ENCODE data around the gene PPARG.

PPARG gene

DNA sequence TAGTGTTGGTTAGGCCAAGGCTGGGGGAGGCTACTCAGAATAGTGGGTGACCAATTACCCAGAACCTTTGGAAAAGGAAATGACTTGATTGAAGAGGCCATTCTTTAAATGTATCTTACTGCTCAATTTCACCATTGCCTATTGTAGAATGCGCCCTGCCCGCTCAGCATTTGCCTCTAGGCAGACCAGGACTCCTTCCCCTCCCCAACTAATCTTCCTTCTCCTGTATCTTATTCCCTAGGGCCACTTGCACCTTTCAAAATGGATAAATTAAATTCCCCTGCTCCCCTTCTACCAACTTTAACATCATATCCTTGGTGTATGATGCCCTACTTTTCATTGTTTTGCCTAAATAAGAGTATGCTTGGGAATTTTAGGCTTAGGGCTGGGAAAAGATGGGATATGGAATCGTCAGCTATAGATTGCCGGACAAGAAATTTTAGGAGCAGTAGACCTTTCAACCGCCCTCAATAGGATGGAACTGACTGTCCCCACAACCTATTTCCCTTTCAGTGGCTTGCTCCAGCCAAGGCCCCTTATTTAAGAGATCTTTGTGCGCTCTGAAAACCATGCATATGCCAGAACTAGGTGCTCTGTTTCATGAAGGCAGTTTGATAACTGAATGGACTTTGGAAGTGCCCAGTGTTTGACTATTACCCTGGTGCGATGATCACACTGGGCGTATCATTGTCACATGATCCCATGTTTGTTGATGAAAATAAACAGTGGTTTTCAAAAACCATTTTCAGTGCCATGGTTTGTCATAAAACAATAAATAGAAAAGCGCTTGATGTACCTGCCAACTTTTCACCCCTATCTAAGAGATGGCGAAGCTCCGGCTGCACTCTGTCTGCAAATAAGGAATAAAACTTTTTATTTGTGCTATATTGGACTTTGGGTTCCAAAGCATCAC is 121.1 kb downstream of the PPARG start:
- DNase-seq (ENCODE audit: low read depth in 3 of 3), result no peak

DNA sequence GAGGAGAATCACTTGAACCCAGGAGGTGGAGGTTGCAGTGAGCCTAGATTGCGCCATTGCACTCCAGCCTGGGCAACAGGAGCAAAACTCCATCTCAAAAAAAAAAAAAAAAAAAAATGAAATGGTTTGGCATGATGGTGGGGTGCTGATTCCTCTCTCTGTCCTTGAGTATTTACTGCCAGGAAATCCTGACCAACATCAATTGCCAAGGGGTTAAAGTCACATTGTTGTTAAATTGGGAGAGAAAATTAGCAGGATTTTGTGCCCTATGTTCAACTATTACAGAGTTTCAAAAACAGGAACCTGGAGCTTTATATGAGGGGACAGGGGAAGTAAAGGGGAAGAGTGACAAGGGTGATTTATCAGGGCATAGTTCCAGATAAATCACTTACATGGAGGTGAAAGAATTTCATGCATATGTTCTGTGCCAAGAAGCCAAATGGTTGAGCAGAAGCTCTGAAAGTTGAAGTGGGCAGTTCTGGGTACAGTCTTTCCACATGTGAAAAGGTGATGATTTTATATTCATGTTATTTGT is 124.9 kb downstream of the PPARG start:
- DNase-seq (ENCODE audit: low read depth in 3 of 3), result no peak

DNA sequence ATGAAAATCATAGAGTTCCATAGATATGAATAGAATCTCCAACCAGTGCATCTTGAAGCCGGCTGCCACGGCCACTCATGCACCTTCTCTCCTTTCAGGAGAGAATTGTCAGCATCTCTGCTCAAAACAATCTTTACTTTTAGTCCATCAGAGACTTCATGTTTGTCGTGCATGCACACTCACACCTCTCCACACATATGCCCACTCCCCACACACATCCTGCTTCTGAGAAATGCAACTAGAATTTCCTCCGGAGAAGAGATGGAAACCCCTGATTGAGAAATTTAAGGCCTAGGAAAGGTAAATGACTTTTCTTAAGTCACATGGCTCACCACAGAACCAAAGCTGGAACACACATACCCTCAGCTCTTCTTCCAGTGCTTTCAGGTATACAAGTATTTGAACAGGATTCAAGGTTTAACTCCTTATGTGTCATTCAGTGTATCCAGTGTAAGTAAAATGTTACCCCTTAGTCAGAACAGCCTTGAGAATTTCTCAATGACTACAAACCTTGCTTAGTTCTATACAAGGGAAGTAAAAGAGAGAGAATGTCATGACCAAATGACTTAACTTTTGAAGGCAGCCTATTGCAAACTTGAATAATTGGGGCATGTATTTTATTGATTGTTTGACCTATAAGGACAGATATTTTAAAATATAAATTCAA is 126.3 kb downstream of the PPARG start:
- no peak for DNase-seq (ENCODE audit: low read depth in 3 of 3)

DNA sequence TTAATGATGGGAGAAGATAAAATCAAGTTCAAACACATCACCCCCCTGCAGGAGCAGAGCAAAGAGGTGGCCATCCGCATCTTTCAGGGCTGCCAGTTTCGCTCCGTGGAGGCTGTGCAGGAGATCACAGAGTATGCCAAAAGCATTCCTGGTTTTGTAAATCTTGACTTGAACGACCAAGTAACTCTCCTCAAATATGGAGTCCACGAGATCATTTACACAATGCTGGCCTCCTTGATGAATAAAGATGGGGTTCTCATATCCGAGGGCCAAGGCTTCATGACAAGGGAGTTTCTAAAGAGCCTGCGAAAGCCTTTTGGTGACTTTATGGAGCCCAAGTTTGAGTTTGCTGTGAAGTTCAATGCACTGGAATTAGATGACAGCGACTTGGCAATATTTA is 127.9 kb downstream of the PPARG start:
- no peak for DNase-seq (ENCODE audit: low read depth in 3 of 3)

DNA sequence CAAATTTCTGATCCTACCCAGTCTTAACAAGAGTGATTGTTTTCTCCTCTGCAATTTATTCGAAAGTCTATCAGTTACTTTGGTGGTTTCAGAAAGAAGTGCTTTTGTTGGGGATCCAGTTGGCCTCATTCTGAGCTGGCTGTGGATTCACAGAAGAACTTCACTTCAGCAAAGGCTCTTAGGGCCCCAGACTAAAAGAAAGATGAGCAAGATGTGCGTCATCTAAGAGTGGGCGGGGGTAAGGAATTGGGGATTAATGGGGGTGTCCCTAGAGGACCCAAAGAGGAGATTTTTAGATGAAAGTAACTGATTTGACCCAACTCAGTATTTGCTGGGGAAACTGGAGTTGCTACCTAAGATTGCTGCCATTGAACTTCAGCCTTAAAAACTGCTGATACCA is 131.5 kb downstream of the PPARG start:
- peak; percentile 23 to 35 (median 24) for DNase-seq (ENCODE audit: low read depth in 3 of 3)

DNA sequence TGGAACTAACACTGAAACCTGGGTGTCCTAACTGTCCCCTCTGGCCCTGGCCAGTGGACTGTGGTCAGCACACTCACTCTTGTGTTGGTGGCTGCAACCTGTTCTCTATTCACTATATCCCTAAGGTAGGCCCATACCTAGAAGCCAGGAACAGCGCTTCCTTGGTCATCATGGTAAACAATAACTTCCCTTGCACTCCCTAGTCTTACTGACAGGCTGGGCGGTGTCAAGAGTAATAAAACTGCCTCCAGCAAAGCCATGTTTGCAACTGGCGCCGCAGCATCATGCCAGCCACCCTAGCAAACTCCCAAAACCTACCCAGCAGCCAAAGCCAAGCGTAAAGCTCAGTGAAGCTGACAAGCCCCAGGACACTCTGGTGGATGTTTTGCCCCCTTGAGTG is 132.3 kb downstream of the PPARG start:
- no peak for DNase-seq (ENCODE audit: low read depth in 3 of 3)

DNA sequence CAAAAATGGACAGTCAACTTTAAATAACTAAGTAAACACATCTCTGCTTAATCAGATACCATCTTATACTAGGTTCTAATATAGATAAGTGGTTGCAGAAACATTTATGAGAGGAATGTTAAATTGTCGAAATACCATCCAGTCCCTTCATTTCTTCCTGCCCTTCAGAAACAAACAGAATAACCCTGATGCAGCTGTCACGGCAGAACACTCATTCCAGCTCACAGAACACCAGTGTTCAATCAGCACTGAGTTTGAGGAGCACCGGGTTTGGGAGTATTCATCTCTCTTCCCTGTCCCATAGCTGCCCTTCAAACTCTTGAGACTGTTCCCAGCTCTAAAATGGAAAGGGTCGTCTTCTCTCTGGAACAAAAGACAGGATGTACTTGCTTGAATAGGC is 134.3 kb downstream of the PPARG start:
- no peak for DNase-seq (ENCODE audit: low read depth in 3 of 3)

DNA sequence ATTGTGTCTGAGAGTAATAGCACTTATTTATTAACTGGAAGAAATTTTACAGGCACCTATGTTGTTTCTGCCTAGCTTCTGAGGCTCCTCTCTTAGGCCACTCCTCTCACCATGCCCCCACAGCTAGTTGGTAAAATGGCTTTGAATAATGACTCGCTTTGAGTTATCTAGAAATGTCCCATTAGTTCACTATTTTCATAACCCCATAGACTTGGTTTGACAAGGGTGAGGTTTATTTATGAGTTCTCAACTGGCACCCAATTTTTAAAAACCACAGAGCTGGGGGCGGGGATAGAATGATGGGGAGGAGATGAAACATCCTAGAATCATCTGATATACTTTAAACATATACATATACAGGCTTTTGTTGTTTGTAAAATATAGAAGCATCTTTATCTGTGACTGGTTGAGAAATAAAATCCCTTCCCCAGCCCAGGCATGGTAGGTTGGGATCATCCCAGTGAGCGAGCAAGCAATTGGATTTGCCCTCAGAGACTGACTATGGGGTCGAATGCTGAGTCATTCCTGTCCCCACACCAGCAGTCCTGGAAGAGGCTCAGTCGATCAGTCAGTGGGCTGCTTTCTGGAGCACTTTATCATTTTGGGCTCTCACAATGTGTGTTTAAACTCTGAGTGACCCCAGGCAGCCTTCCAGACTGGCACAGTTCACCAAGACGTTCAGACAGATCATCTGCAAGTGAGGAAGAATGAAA is 135.2 kb downstream of the PPARG start:
- peak; percentile 6 to 40 (median 20) for DNase-seq (ENCODE audit: low read depth in 3 of 3)

DNA sequence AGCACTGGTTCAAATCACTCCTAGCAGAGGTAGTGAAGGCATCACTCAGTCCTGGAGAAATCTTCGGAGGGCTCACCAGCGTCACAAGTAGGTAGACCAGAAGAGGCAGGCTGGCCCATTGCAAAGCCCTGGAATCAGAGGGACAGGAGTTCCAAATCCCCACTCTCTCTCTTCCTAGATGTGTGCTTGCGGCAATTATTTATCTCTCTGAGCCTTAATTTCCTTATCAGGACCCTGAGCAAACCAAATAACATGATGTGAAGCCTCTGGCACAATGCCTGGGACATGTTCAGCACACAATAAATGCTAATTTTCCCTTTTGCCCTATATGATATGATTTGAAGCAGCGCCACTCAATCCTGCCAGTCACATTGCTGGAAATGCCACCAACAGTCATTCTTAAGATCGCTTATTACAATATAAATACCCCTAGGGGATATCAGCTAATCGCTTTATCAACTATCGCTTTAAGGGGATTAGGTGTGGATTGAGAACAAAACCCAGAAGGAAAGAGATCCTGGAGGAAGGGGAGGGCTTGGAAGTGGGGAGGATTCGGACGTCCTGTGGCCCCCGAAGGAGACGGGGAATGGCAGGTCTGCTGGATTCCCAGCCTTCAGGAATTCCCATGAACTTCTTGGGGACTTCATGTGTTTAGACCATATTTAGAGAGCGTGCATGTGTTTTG is 135.9 kb downstream of the PPARG start:
- no peak for DNase-seq (ENCODE audit: low read depth in 3 of 3)

DNA sequence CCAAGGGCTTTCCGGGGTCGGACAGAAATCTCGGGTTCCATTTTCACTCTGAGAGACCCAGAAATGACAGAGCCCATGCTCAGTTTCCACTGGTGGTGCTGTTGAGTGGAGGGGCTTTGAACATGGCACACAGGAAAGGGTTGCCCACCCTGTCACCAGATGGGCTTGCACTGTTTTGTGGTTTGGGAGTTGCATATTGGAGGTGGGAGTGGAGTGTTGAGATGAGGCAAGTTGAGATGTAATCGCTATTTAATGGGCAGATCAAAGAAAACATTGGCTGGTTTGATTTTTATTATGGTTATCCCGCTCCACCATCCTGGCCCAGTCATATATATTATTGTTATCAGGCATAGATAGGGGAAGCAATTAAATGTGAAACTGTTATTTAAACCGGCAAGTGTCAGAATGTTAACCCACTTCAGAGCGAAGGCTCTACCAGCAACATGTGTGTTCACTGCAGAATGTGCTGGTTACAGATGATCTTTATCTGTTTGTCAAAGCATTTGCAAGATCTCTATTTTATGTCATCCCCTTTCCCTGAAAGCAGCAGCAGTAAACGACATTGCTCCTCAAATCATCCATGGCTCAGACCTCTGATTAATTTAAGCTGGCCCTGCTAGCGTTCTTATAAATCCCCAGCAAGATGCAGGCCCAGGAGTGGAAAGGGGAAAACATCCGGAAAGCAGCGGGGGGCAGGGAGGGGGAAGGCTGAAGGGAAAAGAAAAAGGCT is 137.1 kb downstream of the PPARG start:
- DNase-seq (ENCODE audit: low read depth in 3 of 3), result no peak

DNA sequence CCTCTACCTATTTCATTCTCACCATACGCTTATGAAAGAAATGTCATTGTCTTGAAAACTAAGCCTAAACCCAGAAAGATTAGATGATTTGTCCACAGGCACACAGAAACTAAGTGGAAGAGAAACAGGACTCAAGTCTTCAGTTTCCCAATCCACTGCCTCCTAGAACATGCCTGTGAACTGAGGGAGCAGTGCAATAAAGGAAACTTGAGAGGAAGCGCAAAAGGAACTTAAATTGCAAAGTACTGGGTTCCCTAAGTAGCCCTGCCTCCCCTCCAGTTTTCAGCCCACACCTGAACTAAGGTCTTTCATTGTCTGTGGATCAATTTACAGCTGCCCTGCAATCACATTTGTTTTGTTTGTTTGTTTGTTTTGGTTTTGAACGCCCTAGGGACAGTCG is 138.7 kb downstream of the PPARG start:
- no peak for DNase-seq (ENCODE audit: low read depth in 3 of 3)

DNA sequence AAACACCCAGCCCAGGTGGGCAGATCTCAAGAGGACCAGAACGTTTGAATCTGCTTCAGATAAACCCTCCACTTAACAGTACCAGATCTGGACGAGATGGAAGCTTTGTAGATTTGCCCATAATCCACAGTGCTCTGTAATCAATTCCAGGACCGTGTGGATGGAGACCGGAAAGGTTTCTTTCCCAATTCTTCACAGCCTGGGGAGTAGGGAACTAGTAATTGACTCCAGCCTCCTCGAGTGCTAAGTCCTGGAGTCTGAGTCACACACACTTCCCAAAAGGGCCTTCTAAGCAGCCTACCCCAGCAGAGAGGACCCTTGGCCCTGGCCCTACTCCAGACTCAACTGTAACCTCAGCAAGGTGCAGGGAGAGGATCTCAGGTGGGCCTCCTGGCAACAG is 139.3 kb downstream of the PPARG start:
- DNase-seq (ENCODE audit: low read depth in 3 of 3), result no peak

DNA sequence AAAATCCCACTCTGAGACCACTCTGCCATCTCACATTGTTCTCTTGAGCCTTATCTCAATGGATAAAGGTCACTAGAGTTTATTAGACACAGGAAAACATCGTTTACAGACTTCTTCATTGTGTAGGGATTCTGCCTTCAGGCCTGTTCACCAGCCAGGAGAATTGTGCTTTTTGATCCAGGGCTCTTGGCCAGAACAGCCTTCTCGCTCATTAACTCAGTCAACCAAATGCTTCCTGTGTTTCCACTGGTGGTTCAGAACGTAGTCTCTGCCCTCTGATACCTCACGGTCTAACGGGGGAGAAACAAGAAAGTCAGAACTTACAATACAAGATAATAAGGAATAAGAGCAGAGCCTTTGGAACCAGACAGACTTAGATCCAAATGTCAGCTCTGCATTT is 141.2 kb downstream of the PPARG start:
- DNase-seq (ENCODE audit: low read depth in 3 of 3), result no peak

DNA sequence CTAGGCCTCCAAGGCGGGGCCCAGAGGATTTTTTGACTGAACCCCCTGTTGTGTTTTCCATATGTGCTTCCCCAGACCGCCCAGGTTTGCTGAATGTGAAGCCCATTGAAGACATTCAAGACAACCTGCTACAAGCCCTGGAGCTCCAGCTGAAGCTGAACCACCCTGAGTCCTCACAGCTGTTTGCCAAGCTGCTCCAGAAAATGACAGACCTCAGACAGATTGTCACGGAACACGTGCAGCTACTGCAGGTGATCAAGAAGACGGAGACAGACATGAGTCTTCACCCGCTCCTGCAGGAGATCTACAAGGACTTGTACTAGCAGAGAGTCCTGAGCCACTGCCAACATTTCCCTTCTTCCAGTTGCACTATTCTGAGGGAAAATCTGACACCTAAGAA is 145.0 kb downstream of the PPARG start:
- DNase-seq (ENCODE audit: low read depth in 3 of 3), result no peak

DNA sequence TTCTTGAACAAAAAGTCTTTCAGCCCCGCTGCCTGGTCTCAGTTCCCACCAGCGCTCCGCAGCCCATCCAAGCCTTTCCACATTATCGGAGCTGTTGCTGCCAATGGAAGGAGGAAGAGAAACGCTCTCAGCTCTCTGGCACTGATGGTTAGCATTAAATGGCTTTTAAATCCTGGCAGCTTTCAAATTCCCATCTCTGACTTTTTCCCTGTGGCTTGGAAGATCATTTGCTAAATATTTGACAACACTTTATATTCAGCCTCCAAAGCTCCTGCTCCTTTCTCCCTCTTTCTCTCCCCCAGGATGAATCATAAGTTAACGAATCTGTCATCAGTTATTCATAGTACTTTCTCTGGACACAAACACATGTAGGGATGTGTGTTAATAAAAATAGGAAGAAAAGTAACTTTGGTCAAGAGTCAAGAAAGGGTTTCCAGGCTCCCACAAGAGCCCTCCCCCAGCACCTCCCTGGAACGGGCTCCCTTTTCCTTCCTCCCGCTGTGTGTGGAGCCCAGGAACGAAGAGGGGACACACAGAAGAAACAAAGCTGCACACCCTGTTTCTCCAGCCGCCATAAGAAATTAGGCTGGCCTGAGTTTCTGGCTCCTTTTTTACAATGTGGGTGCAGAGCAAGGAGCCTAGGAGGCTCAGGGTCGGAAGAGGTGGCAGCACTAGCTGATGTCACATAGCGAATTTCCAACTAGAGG is 147.8 kb downstream of the PPARG start:
- DNase-seq (ENCODE audit: low read depth in 3 of 3), result no peak

DNA sequence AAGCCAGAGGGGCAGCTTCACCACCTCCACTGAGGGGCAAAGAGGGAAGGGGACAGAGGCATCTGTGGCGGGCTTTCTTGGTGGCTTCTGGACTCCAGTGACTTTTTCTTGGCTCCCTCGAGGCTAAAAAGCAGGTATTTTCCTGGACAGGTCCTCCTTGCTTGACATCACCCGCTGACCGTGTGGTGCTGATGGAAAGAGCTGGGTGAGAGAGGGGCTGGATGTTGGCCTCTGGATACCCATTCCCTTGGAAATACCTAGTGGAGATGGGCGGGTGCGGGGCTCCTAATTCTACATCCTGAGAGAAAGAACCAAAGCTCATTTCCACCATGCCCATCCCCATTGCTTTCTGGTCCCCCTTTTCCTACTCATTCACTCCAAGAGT is 148.3 kb downstream of the PPARG start:
- DNase-seq (ENCODE audit: low read depth in 3 of 3), result no peak

DNA sequence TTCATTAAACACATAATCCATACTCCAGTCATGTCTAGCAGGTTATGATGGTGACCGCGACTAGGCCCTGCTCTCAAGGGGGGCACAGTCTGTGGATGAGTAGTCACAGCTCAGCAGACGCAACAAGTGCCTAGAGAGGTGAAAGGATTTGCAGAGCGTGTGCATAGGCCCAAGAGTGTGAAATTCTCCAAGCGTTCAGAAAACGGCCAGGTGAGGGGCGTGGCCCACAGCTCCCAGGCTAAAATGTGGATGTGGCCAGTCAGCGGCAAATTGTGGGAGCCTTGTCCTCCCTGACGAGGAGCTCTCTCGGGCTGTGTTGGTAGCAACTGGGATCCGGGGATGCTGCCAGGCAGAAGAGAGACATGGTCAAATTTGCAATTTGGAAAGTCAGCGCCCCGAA is 149.0 kb downstream of the PPARG start:
- DNase-seq (ENCODE audit: low read depth in 3 of 3), result no peak

DNA sequence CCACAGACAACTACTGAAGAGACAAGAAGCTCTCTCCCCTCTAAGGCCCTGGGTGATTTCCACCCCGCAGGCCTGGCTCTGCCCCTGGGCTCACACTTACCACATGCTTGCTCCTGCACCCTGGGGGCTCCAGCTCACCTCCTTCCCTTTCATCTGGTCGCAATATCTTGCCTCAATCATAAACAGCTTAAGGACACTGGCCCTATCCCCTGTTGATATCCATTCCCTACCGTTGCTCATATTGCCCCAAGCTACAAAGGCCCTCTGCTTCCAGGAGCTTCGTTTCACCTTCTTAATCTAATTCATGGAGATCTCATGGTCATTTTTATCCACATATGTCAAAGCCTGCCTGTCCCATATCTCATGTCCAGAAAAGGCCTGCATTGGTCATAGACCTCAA is 149.4 kb downstream of the PPARG start:
- DNase-seq (ENCODE audit: low read depth in 3 of 3), result no peak

DNA sequence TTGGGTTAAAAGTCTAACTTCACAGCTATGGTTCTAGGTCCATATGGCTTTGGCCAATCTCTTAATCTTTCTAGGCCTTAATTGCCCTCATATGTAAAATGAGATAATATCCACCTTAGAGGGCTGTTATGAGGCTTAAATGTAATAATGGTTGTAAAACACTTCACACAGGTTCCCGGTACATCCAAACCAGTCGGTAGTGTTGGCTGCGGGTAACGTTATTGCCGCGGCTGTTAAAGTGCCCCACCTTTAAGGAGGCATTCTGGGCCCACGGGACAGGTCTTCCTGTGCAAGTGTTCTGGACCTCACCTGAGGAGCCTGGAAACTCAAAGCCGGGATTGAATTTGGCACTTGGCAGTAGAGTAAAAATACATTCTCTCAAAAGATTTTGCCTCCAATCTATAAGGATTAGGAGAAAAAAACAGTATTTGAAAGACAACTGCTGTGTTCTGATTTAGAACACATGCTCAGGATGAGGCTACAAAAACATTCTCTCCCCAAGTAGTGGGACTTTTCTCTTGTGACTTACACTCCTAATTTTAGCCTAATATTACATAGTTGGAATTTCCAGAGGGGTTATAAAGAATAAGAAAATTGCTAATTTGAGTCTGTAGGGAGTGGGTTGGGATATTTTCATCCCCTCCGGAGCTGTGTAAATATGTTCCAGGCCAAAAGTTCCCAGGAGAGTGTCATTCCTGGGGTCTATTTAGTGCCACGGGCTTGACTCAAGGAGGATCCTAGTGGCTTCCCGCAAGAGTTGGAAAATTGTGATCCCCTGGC is 150.5 kb downstream of the PPARG start:
- DNase-seq (ENCODE audit: low read depth in 3 of 3), result no peak
